ENCODE data around the gene AP1M1.

The AP1M1 gene

GRCh38 chr19:16208847-16209665 is 11.3 kb downstream of the AP1M1 start:
- no peak for FAIRE-seq
- no peak for TF ChIP-seq POLR2A (IDR thresholded peaks at IDR 0.05; ENCODE audit: low read depth, low read length)
- TF ChIP-seq TAF1 (IDR thresholded peaks at IDR 0.05; ENCODE audit: borderline replicate concordance, low read depth, low read length), result no peak
- no peak for TF ChIP-seq POLR2AphosphoS5 (IDR thresholded peaks at IDR 0.05; ENCODE audit: low read depth, low read length)
- DNase-seq (ENCODE audit: insufficient read length), result no peak

- FAIRE-seq, result no peak
- DNase-seq (ENCODE audit: insufficient read length), result no peak
- TF ChIP-seq TAF1 (IDR thresholded peaks at IDR 0.05; ENCODE audit: borderline replicate concordance, low read depth, low read length) (no peak), POLR2AphosphoS5 (IDR thresholded peaks at IDR 0.05; ENCODE audit: low read depth, low read length) (no peak), POLR2A (IDR thresholded peaks at IDR 0.05; ENCODE audit: low read depth, low read length) (no peak)
Measured at GRCh38 chr19:16210168-16210567, 12.5 kb downstream of the AP1M1 start.

- FAIRE-seq, result no peak
- DNase-seq (ENCODE audit: insufficient read length), result no peak
- TF ChIP-seq POLR2AphosphoS5 (IDR thresholded peaks at IDR 0.05; ENCODE audit: low read depth, low read length) (no peak), POLR2A (IDR thresholded peaks at IDR 0.05; ENCODE audit: low read depth, low read length) (no peak), TAF1 (IDR thresholded peaks at IDR 0.05; ENCODE audit: borderline replicate concordance, low read depth, low read length) (no peak)
Measured at GRCh38 chr19:16213076-16213475, 15.4 kb downstream of the AP1M1 start.

GRCh38 chr19:16216744-16217670 is 19.3 kb downstream of the AP1M1 start:
- FAIRE-seq, result no peak
- TF ChIP-seq POLR2A (IDR thresholded peaks at IDR 0.05; ENCODE audit: low read depth, low read length), result no peak

GRCh38 chr19:16217716-16218451 is 20.2 kb downstream of the AP1M1 start:
- DNase-seq (ENCODE audit: insufficient read length) (no peak), FAIRE-seq (no peak)
- TF ChIP-seq POLR2AphosphoS5 (IDR thresholded peaks at IDR 0.05; ENCODE audit: low read depth, low read length), result no peak
- TF ChIP-seq POLR2A (IDR thresholded peaks at IDR 0.05; ENCODE audit: low read depth, low read length), result no peak
- no peak for TF ChIP-seq TAF1 (IDR thresholded peaks at IDR 0.05; ENCODE audit: borderline replicate concordance, low read depth, low read length)

More at GRCh38 chr19:16216744-16217670, 19.3 kb downstream of the AP1M1 start:
- no peak for DNase-seq (ENCODE audit: insufficient read length)

GRCh38 chr19:16218851-16219250 is 21.1 kb downstream of the AP1M1 start:
- DNase-seq (ENCODE audit: insufficient read length) (no peak), FAIRE-seq (no peak)
- TF ChIP-seq POLR2AphosphoS5 (IDR thresholded peaks at IDR 0.05; ENCODE audit: low read depth, low read length) (no peak), POLR2A (IDR thresholded peaks at IDR 0.05; ENCODE audit: low read depth, low read length) (no peak), TAF1 (IDR thresholded peaks at IDR 0.05; ENCODE audit: borderline replicate concordance, low read depth, low read length) (no peak)

- no peak for DNase-seq (ENCODE audit: insufficient read length)
- FAIRE-seq, result no peak
- TF ChIP-seq POLR2A (IDR thresholded peaks at IDR 0.05; ENCODE audit: low read depth, low read length) (no peak), TAF1 (IDR thresholded peaks at IDR 0.05; ENCODE audit: borderline replicate concordance, low read depth, low read length) (no peak), POLR2AphosphoS5 (IDR thresholded peaks at IDR 0.05; ENCODE audit: low read depth, low read length) (no peak)
Measured at GRCh38 chr19:16222806-16223205, 25.1 kb downstream of the AP1M1 start.

GRCh38 chr19:16223746-16224145 is 26.0 kb downstream of the AP1M1 start:
- TF ChIP-seq POLR2A (IDR thresholded peaks at IDR 0.05; ENCODE audit: low read depth, low read length), result no peak
- no peak for TF ChIP-seq POLR2AphosphoS5 (IDR thresholded peaks at IDR 0.05; ENCODE audit: low read depth, low read length)
- no peak for TF ChIP-seq TAF1 (IDR thresholded peaks at IDR 0.05; ENCODE audit: borderline replicate concordance, low read depth, low read length)
- FAIRE-seq, result no peak
- no peak for DNase-seq (ENCODE audit: insufficient read length)

GRCh38 chr19:16224293-16225045 is 26.8 kb downstream of the AP1M1 start:
- no peak for DNase-seq (ENCODE audit: insufficient read length)
- no peak for FAIRE-seq
- TF ChIP-seq POLR2A (IDR thresholded peaks at IDR 0.05; ENCODE audit: low read depth, low read length) (no peak), TAF1 (IDR thresholded peaks at IDR 0.05; ENCODE audit: borderline replicate concordance, low read depth, low read length) (no peak), POLR2AphosphoS5 (IDR thresholded peaks at IDR 0.05; ENCODE audit: low read depth, low read length) (no peak)

- FAIRE-seq, result no peak
- no peak for TF ChIP-seq TAF1 (IDR thresholded peaks at IDR 0.05; ENCODE audit: borderline replicate concordance, low read depth, low read length)
- TF ChIP-seq POLR2A (IDR thresholded peaks at IDR 0.05; ENCODE audit: low read depth, low read length), result no peak
- TF ChIP-seq POLR2AphosphoS5 (IDR thresholded peaks at IDR 0.05; ENCODE audit: low read depth, low read length), result no peak
Measured at GRCh38 chr19:16225279-16226183, 27.8 kb downstream of the AP1M1 start.

More at GRCh38 chr19:16225279-16226183, 27.8 kb downstream of the AP1M1 start:
- no peak for DNase-seq (ENCODE audit: insufficient read length)

Measured in GM12892 (cell line).